CD4-positive, CD25-positive, alpha-beta regulatory T cell (primary cell): ENCODE data around the gene CYP4F12. TPM values are rescaled to one million over a fixed set of nuclear protein-coding genes. Genes with fewer than 3 reads are reported as not detected.

Source experiments
- ATAC-seq, 2 donors: fragments of 150-1000 bp; cut with Tn5 transposase; one replicate each; pipeline ENCODE4 v1.10.0; 2021; ENCODE audit warnings: low read depth in 2 of 2, moderate number of reproducible peaks in 2 of 2, moderate library complexity in 1 of 2
- DNase-seq, 3 donors: peaks; one replicate each; pipeline versions ENCODE4 v3.0.0 to v3.0.0-alpha.2; 2012 to 2022; ENCODE audit warnings: mixed read lengths in 1 of 3
- H3K27ac ChIP-seq: one replicate; pipeline ENCODE4 v1.7.0; 2013; ENCODE audit warnings: mild to moderate bottlenecking, low read length; ENCODE audit not compliant: insufficient read depth, poor library complexity, severe bottlenecking
- H3K27me3 ChIP-seq: one replicate; pipeline ENCODE4 v1.7.0; 2013; ENCODE audit warnings: low read length; ENCODE audit not compliant: control insufficient read depth, insufficient read depth
- H3K36me3 ChIP-seq: one replicate; pipeline ENCODE4 v1.7.0; 2013; ENCODE audit warnings: mild to moderate bottlenecking, low read length, moderate library complexity; ENCODE audit not compliant: control insufficient read depth, insufficient read depth
- H3K4me1 ChIP-seq: 2 replicates; pipeline ENCODE4 v1.7.0; 2013; ENCODE audit warnings: mild to moderate bottlenecking, low read length; ENCODE audit not compliant: insufficient read depth, control insufficient read depth, poor library complexity, severe bottlenecking
- H3K4me3 ChIP-seq: one replicate; pipeline ENCODE4 v1.7.0; 2013; ENCODE audit warnings: low read depth, mild to moderate bottlenecking, low read length, moderate library complexity
- H3K9me3 ChIP-seq, 2 experiments: 1 replicate in 1 of 2; 2 replicates in 1 of 2; pipeline ENCODE4 v1.7.0; 2013; ENCODE audit warnings: low read length in 2 of 2, mild to moderate bottlenecking in 1 of 2, moderate library complexity in 1 of 2; ENCODE audit not compliant: control insufficient read depth in 2 of 2
- H3K27ac Mint-ChIP-seq, 3 donors: one replicate each; pipeline ENCODE4 v1.8.0; 2020 to 2022; ENCODE audit warnings: mild to moderate bottlenecking in 3 of 3, mixed read lengths in 3 of 3, moderate library complexity in 2 of 3
- H3K27me3 Mint-ChIP-seq: one replicate; pipeline ENCODE4 v1.8.0; 2022; ENCODE audit warnings: mild to moderate bottlenecking, mixed read lengths
- H3K36me3 Mint-ChIP-seq: one replicate; pipeline ENCODE4 v1.8.0; 2020; ENCODE audit warnings: mixed read lengths
- H3K4me1 Mint-ChIP-seq, 4 donors: one replicate each; pipeline ENCODE4 v1.8.0; 2020 to 2022; ENCODE audit warnings: mixed read lengths in 4 of 4, mild to moderate bottlenecking in 1 of 4
- H3K4me3 Mint-ChIP-seq, 4 donors: one replicate each; pipeline ENCODE4 v1.8.0; 2020 to 2022; ENCODE audit warnings: mild to moderate bottlenecking in 4 of 4, mixed read lengths in 4 of 4, moderate library complexity in 3 of 4
- H3K9me3 Mint-ChIP-seq, 7 donors: one replicate each; pipeline ENCODE4 v1.8.0; 2020 to 2022; ENCODE audit warnings: mixed read lengths in 7 of 7, mild to moderate bottlenecking in 3 of 7, moderate library complexity in 2 of 7
- polyA plus RNA-seq, 4 donors: library from polyadenylated mRNA; unstranded; fragments of 300-500 nt; fragmentation: Illumina TruSeq; gene quantifications; one replicate each; pipeline ENCODE4 v1.2.3, GENCODE V29; 2021
- total RNA-seq: library from RNA; stranded (reverse); gene quantifications from one replicate; pipeline ENCODE4 v1.2.3, GENCODE V29; 2022

The CYP4F12 gene
- total and polyA plus RNA-seq, 5 donors from 2014 or later, result 0.31 TPM; not detected in 4

- ATAC-seq (no peak), DNase-seq (no peak)
- H3K9me3 ChIP-seq, result no peaks in the 10 kb centered on the region
- no peaks in the 10 kb centered on the region for H3K36me3 Mint-ChIP-seq
- H3K9me3 Mint-ChIP-seq, result peaks cover 0 to 4% (median 0%) of the 10 kb centered on the region in 7 donors
- H3K4me1 ChIP-seq, result no peaks in the 10 kb centered on the region
- peaks cover 34% of the 10 kb centered on the region for H3K27me3 Mint-ChIP-seq
- H3K27ac ChIP-seq, result no peak overlapping the region
- H3K4me3 Mint-ChIP-seq, result no peak overlapping the region
- H3K27ac Mint-ChIP-seq, result no peak overlapping the region
- H3K4me1 Mint-ChIP-seq, result peaks cover 0 to 3% (median 0%) of the 10 kb centered on the region in 4 donors
- H3K4me3 ChIP-seq, result no peak overlapping the region
- no peaks in the 10 kb centered on the region for H3K36me3 ChIP-seq
- peaks cover 12% of the 10 kb centered on the region for H3K27me3 ChIP-seq
Measured at GRCh38 chr19:15722956-15723355, 50.1 kb downstream of the CYP4F12 start.

- Mint-ChIP-seq H3K27me3 (peaks cover 21% of the 10 kb centered on the region), H3K36me3 (no peaks in the 10 kb centered on the region), H3K4me1 (peaks cover 0 to 3% (median 0%) of the 10 kb centered on the region in 4 donors), H3K4me3 (no peak within 1 kb of the TSS), H3K9me3 (peaks cover 0 to 4% (median 2%) of the 10 kb centered on the region in 7 donors), H3K27ac (no peak within 1 kb of the TSS)
- Histone ChIP-seq H3K4me3 (no peak within 1 kb of the TSS), H3K36me3 (no peaks in the 10 kb centered on the region), H3K27me3 (peaks cover 12% of the 10 kb centered on the region), H3K9me3 (peaks cover 0 to 2% of the 10 kb centered on the region in 2 experiments), H3K4me1 (no peaks in the 10 kb centered on the region), H3K27ac (no peak within 1 kb of the TSS)
- no peak for ATAC-seq
- no peak for DNase-seq
Measured at GRCh38 chr19:15727724-15728123, 54.8 kb downstream of the CYP4F12 start, which contains the start of gene OR10H2. OR10H2 (plus strand) TSS chr19:15728024; CDS start chr19:15728044, 20 bp downstream.

GRCh38 chr19:15730538-15730937 is 57.7 kb downstream of the CYP4F12 start:
- no peak for ATAC-seq
- Histone ChIP-seq H3K4me1 (no peaks in the 10 kb centered on the region), H3K9me3 (peaks cover 0 to 2% of the 10 kb centered on the region in 2 experiments), H3K4me3 (no peak overlapping the region), H3K27me3 (peaks cover 9% of the 10 kb centered on the region), H3K36me3 (no peaks in the 10 kb centered on the region), H3K27ac (no peak overlapping the region)
- H3K36me3 Mint-ChIP-seq, result no peaks in the 10 kb centered on the region
- DNase-seq, result no peak
- no peak overlapping the region for H3K27ac Mint-ChIP-seq
- H3K4me1 Mint-ChIP-seq, result peaks cover 0 to 3% (median 0%) of the 10 kb centered on the region in 4 donors
- H3K9me3 Mint-ChIP-seq, result peaks cover 0 to 4% (median 1%) of the 10 kb centered on the region in 7 donors
- no peak overlapping the region for H3K4me3 Mint-ChIP-seq
- peaks cover 25% of the 10 kb centered on the region for H3K27me3 Mint-ChIP-seq

GRCh38 chr19:15732388-15732787 is 59.5 kb downstream of the CYP4F12 start:
- Mint-ChIP-seq H3K4me3 (no peak overlapping the region), H3K4me1 (no peaks in the 10 kb centered on the region)
- no peaks in the 10 kb centered on the region for H3K36me3 ChIP-seq

GRCh38 chr19:15733895-15734294 is 61.0 kb downstream of the CYP4F12 start:
- no peak for ATAC-seq
- Mint-ChIP-seq H3K27ac (no peak overlapping the region), H3K4me1 (no peaks in the 10 kb centered on the region), H3K9me3 (peaks cover 0 to 4% (median 1%) of the 10 kb centered on the region in 7 donors), H3K36me3 (no peaks in the 10 kb centered on the region), H3K27me3 (peaks cover 29% of the 10 kb centered on the region), H3K4me3 (no peak overlapping the region)
- Histone ChIP-seq H3K4me1 (no peaks in the 10 kb centered on the region), H3K27me3 (peaks cover 7% of the 10 kb centered on the region), H3K36me3 (no peaks in the 10 kb centered on the region), H3K4me3 (no peak overlapping the region), H3K9me3 (peaks cover 0 to 2% of the 10 kb centered on the region in 2 experiments), H3K27ac (no peak overlapping the region)
- DNase-seq, result no peak

More at GRCh38 chr19:15732388-15732787, 59.5 kb downstream of the CYP4F12 start:
- H3K27me3 Mint-ChIP-seq, result peaks cover 22% of the 10 kb centered on the region
- no peak overlapping the region for H3K27ac Mint-ChIP-seq
- peaks cover 7% of the 10 kb centered on the region for H3K27me3 ChIP-seq
- no peaks in the 10 kb centered on the region for H3K36me3 Mint-ChIP-seq
- no peak overlapping the region for H3K4me3 ChIP-seq
- peaks cover 0 to 2% of the 10 kb centered on the region in 2 experiments for H3K9me3 ChIP-seq
- DNase-seq (no peak), ATAC-seq (no peak)
- no peaks in the 10 kb centered on the region for H3K4me1 ChIP-seq
- no peak overlapping the region for H3K27ac ChIP-seq
- H3K9me3 Mint-ChIP-seq, result peaks cover 0 to 4% (median 1%) of the 10 kb centered on the region in 7 donors

GRCh38 chr19:15737722-15738121 is 64.8 kb downstream of the CYP4F12 start, which contains the start of gene OR10H3:
OR10H3 (plus strand) TSS chr19:15737985; CDS start chr19:15741393, 3,408 bp downstream.
- DNase-seq, result no peak
- ATAC-seq, result no peak
- Histone ChIP-seq H3K27ac (no peak within 1 kb of the TSS), H3K4me3 (no peak within 1 kb of the TSS), H3K4me1 (no peaks in the 10 kb centered on the region), H3K27me3 (peaks cover 4% of the 10 kb centered on the region), H3K36me3 (no peaks in the 10 kb centered on the region), H3K9me3 (peaks cover 8 to 14% of the 10 kb centered on the region in 2 experiments)
- Mint-ChIP-seq H3K27ac (no peak within 1 kb of the TSS), H3K36me3 (no peaks in the 10 kb centered on the region), H3K4me3 (no peak within 1 kb of the TSS), H3K9me3 (peaks cover 0 to 14% (median 4%) of the 10 kb centered on the region in 7 donors), H3K27me3 (peaks cover 27% of the 10 kb centered on the region), H3K4me1 (no peaks in the 10 kb centered on the region)

GRCh38 chr19:15740785-15741184 is 67.9 kb downstream of the CYP4F12 start:
- Mint-ChIP-seq H3K27ac (no peak overlapping the region), H3K4me3 (no peak overlapping the region), H3K9me3 (peaks cover 0 to 14% (median 4%) of the 10 kb centered on the region in 7 donors), H3K27me3 (peaks cover 24% of the 10 kb centered on the region), H3K4me1 (no peaks in the 10 kb centered on the region), H3K36me3 (no peaks in the 10 kb centered on the region)
- H3K27ac ChIP-seq, result no peak overlapping the region
- H3K36me3 ChIP-seq, result no peaks in the 10 kb centered on the region
- no peak for ATAC-seq
- H3K27me3 ChIP-seq, result peaks cover 8% of the 10 kb centered on the region
- no peak for DNase-seq
- no peak overlapping the region for H3K4me3 ChIP-seq
- peaks cover 8 to 14% of the 10 kb centered on the region in 2 experiments for H3K9me3 ChIP-seq
- H3K4me1 ChIP-seq, result no peaks in the 10 kb centered on the region
